Lower leg skin (tissue), 4 donors: Measurements from ENCODE around the gene PTPN1. TPM values are rescaled to one million over a fixed set of nuclear protein-coding genes. Genes with fewer than 3 reads are reported as not detected.

Source experiments
- DNase-seq, 2 donors: peaks; one replicate each; pipeline ENCODE4 v3.0.0-alpha.2; 2019; ENCODE audit warnings: low spot score in 2 of 2
- H3K4me3 ChIP-seq: fragments of 200-600 bp; sonication (generic); 2 replicates; pipeline ENCODE4 v1.5.1; 2017; ENCODE audit warnings: mild to moderate bottlenecking, low read depth; ENCODE audit not compliant: poor library complexity, severe bottlenecking
- CTCF ChIP-seq, 3 donors: fragments of 450-650 bp; IDR thresholded peaks; one replicate each; pipeline ENCODE4 v1.5.1; 2016; ENCODE audit warnings: antibody characterized with exemption in 3 of 3, mild to moderate bottlenecking in 3 of 3, moderate library complexity in 2 of 3
- POLR2A ChIP-seq, 2 donors: fragments of 450-650 bp; IDR thresholded peaks; one replicate each; pipeline ENCODE4 v1.6.1; 2016 to 2017; ENCODE audit warnings: antibody characterized with exemption in 2 of 2, mild to moderate bottlenecking in 1 of 2, moderate library complexity in 1 of 2
- WGBS, 2 donors: methylation state at CpG; one replicate each; pipeline ENCODE4 v1.1.5; 2018; 5-methylcytosine and 5-hydroxymethylcytosine counted together
- intact Hi-C: fragments of 100-400 bp; cut with DNase I; formaldehyde crosslinking; loops from one replicate; pipeline ENCODE4 v1.15.0; 2023; ENCODE audit warnings: low total_unique reads
- total RNA-seq, 4 donors: library from RNA; depleted of rRNA; stranded (reverse); fragments of >200 nt; gene quantifications; one replicate each; pipeline ENCODE4 v1.1.0, GENCODE V29; 2016

Gene PTPN1
- total RNA-seq, 4 donors from 2014 or later: 19.1 to 29.8 (median 23.3) TPM

GRCh38 chr20:50493881-50494253 lies 16.3 kb upstream of the PTPN1 start:
- DNase-seq: no peak
- TF ChIP-seq POLR2A (IDR thresholded peaks at IDR 0.05): no peak
- no peak for TF ChIP-seq CTCF (IDR thresholded peaks at IDR 0.05)
- 68 to 81% methylated on average over 5 of the region's 5 CpGs for WGBS, 2 donors
- no peak overlapping the region for H3K4me3 ChIP-seq
- intact Hi-C loops: no loop called here

- intact Hi-C loops: no loop called here
- no peak overlapping the region for H3K4me3 ChIP-seq
- TF ChIP-seq POLR2A (IDR thresholded peaks at IDR 0.05): no peak
- no peak for TF ChIP-seq CTCF (IDR thresholded peaks at IDR 0.05)
- peak in 1 of 2 donors; percentile 63 for DNase-seq
- 81 to 85% methylated on average over 6 of the region's 6 CpGs for WGBS, 2 donors
Observed at GRCh38 chr20:50494428-50494827, 15.8 kb upstream of the PTPN1 start.

- WGBS, 2 donors: 52 to 56% methylated on average over 5 of the region's 5 CpGs
- no peak for TF ChIP-seq POLR2A (IDR thresholded peaks at IDR 0.05)
- no peak for TF ChIP-seq CTCF (IDR thresholded peaks at IDR 0.05)
- intact Hi-C loops: no loop called here
- H3K4me3 ChIP-seq: no peak overlapping the region
- DNase-seq: peak in 1 of 2 donors; percentile 43
Observed at GRCh38 chr20:50496773-50497385, 13.3 kb upstream of the PTPN1 start.

GRCh38 chr20:50498071-50498776 lies 12.0 kb upstream of the PTPN1 start:
- TF ChIP-seq POLR2A (IDR thresholded peaks at IDR 0.05) (no peak), CTCF (IDR thresholded peaks at IDR 0.05) (no peak)
- no peak overlapping the region for H3K4me3 ChIP-seq
- DNase-seq: peak in 1 of 2 donors; percentile 6
- intact Hi-C loops: no loop called here
- WGBS, 2 donors: 84% methylated on average over 5 of the region's 5 CpGs

- TF ChIP-seq POLR2A (IDR thresholded peaks at IDR 0.05) (no peak), CTCF (IDR thresholded peaks at IDR 0.05) (no peak)
- no peak overlapping the region for H3K4me3 ChIP-seq
- intact Hi-C loops: no loop called here
- WGBS, 2 donors: 95 to 97% methylated on average over 3 of the region's 3 CpGs
- peak in 1 of 2 donors; percentile 39 for DNase-seq
Observed at GRCh38 chr20:50499938-50500337, 10.2 kb upstream of the PTPN1 start.
